ENCODE data around the gene DNASE1. TPM values are rescaled to one million over a fixed set of nuclear protein-coding genes. Genes with fewer than 3 reads are reported as not detected.

The DNASE1 gene
- total and polyA plus RNA-seq, 4 donors: 0.77 to 11.6 (median 6.2) TPM

DNA sequence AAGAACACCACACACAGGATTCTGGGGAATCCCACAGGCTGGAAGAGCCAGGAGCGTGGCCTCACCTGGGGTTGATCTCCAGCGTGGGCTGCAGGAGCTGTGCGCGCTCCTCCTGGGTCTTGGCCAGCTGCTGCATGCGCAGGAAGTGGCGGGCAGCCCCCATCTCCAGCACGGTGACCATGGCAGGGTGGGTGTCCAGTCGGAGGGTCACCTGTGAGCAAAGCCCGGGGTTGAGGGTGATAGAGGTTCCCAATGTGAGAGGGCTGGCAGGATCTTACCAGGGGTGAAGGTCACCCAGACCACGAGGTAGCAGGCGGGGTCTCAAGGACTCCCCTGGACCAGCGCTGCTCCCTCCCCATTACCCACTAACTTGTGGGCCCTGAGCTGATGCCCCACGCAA is 7.4 kb downstream of the DNASE1 start:
- no peak overlapping the region for H3K9ac ChIP-seq (ENCODE audit: low read depth in 1 of 2, low read length in 2 of 2)
- peaks cover 27 to 91% (median 46%) of the 10 kb centered on the region in 4 donors for H3K36me3 ChIP-seq (ENCODE audit: control insufficient read depth in 4 of 4, insufficient read depth in 3 of 4, low read depth in 1 of 4, low read length in 3 of 4)
- H3K4me1 ChIP-seq (ENCODE audit: control insufficient read depth in 4 of 4, insufficient read depth in 4 of 4, low read length in 3 of 4): no peaks in the 10 kb centered on the region
- H3K4me3 ChIP-seq (ENCODE audit: low read depth in 1 of 3, low read length in 3 of 3): no peak overlapping the region
- whole genome bisulfite sequencing: 94% methylated on average over 13 of the region's 13 CpGs
- no peak overlapping the region for H3K27ac ChIP-seq (ENCODE audit: low read depth in 1 of 2, low read length in 2 of 2)
- no peaks in the 10 kb centered on the region for H3K27me3 ChIP-seq (ENCODE audit: control insufficient read depth in 4 of 4, insufficient read depth in 4 of 4, low read length in 3 of 4)
- DNase-seq (ENCODE audit: low spot score): no peak
- TF ChIP-seq, protein P1, sequence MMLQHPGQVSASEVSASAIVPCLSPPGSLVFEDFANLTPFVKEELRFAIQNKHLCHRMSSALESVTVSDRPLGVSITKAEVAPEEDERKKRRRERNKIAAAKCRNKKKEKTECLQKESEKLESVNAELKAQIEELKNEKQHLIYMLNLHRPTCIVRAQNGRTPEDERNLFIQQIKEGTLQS (IDR thresholded peaks at IDR 0.05): no peak
- TF ChIP-seq RAD21 (IDR thresholded peaks at IDR 0.05) (no peak), FOXA1 (IDR thresholded peaks at IDR 0.05) (no peak)
- TF ChIP-seq, protein P2, sequence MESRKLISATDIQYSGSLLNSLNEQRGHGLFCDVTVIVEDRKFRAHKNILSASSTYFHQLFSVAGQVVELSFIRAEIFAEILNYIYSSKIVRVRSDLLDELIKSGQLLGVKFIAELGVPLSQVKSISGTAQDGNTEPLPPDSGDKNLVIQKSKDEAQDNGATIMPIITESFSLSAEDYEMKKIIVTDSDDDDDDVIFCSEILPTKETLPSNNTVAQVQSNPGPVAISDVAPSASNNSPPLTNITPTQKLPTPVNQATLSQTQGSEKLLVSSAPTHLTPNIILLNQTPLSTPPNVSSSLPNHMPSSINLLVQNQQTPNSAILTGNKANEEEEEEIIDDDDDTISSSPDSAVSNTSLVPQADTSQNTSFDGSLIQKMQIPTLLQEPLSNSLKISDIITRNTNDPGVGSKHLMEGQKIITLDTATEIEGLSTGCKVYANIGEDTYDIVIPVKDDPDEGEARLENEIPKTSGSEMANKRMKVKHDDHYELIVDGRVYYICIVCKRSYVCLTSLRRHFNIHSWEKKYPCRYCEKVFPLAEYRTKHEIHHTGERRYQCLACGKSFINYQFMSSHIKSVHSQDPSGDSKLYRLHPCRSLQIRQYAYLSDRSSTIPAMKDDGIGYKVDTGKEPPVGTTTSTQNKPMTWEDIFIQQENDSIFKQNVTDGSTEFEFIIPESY (IDR thresholded peaks at IDR 0.05): no peak
- no peaks in the 10 kb centered on the region for H3K9me3 ChIP-seq (ENCODE audit: control insufficient read depth in 4 of 4, low read length in 3 of 4)

DNA sequence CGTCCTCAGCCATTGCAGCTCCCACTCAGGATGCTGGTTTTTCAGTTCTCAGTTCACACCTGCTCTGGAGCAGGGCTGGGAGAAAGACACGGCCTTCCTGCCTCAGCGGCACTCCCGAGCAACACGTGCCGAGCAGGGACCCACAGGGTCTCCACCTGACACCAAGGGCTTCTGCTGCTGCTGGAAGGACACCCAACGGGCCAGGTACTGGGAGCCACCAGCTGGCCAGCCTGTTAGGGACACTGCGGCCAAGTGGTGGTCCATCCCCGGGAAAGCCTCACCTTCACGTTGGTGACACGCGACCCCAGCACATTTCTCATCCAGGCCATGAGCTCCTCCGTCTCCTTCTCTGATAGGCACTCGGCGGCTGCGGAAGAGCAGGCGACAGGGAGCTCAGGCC is 8.1 kb downstream of the DNASE1 start:
- Histone ChIP-seq H3K9me3 (ENCODE audit: control insufficient read depth in 4 of 4, low read length in 3 of 4) (no peaks in the 10 kb centered on the region), H3K27ac (ENCODE audit: low read depth in 1 of 2, low read length in 2 of 2) (no peak overlapping the region), H3K9ac (ENCODE audit: low read depth in 1 of 2, low read length in 2 of 2) (no peak overlapping the region), H3K27me3 (ENCODE audit: control insufficient read depth in 4 of 4, insufficient read depth in 4 of 4, low read length in 3 of 4) (no peaks in the 10 kb centered on the region), H3K36me3 (ENCODE audit: control insufficient read depth in 4 of 4, insufficient read depth in 3 of 4, low read depth in 1 of 4, low read length in 3 of 4) (peaks cover 24 to 89% (median 43%) of the 10 kb centered on the region in 4 donors), H3K4me1 (ENCODE audit: control insufficient read depth in 4 of 4, insufficient read depth in 4 of 4, low read length in 3 of 4) (no peaks in the 10 kb centered on the region), H3K4me3 (ENCODE audit: low read depth in 1 of 3, low read length in 3 of 3) (no peak overlapping the region)
- DNase-seq (ENCODE audit: low spot score): no peak
- WGBS: 95% methylated on average over 17 of the region's 17 CpGs
- TF ChIP-seq FOXA2 (IDR thresholded peaks at IDR 0.05): no peak
- TF ChIP-seq, protein P1 (IDR thresholded peaks at IDR 0.05): no peak
- TF ChIP-seq NR2F2 (IDR thresholded peaks at IDR 0.05): no peak
- TF ChIP-seq, protein P3, sequence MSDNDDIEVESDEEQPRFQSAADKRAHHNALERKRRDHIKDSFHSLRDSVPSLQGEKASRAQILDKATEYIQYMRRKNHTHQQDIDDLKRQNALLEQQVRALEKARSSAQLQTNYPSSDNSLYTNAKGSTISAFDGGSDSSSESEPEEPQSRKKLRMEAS (IDR thresholded peaks at IDR 0.05): no peak

DNA sequence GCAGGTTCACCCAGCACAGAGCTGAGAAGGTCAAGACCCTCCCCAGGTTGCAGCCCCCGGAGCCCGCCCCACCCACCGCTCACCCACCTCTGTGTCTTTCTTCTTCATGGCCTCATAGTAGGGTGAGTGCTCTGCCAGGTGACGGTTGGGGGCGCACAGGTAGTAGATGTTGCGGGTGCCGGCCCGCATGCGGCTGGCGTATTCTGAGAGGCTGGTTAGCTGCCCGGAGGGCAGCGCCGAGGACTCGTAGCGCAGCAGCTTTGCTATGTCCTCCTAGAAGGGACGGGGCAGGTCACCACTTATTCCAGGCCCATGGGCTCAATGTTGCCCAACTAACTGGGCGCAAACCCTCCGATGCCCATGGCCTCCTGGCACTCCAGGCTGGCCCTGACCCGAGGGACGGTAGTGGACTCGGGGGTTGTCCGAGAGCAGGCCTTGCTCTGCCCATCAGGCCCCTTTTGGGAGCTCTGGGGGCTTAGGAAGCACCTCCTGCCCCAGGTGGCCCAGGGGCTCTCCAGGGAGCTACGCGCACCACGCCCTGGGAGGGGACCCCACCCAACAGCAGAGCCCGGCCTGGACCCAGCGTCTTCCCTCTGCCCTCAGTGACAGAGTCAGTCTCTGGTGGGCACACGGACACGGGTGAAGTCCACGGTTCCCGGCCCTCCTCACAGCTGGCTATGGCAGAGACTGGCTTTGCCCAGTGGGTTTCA is 9.9 kb downstream of the DNASE1 start:
- DNase-seq (ENCODE audit: low spot score): no peak
- Histone ChIP-seq H3K4me1 (ENCODE audit: control insufficient read depth in 4 of 4, insufficient read depth in 4 of 4, low read length in 3 of 4) (no peaks in the 10 kb centered on the region), H3K4me3 (ENCODE audit: low read depth in 1 of 3, low read length in 3 of 3) (no peak overlapping the region), H3K27ac (ENCODE audit: low read depth in 1 of 2, low read length in 2 of 2) (no peak overlapping the region), H3K27me3 (ENCODE audit: control insufficient read depth in 4 of 4, insufficient read depth in 4 of 4, low read length in 3 of 4) (no peaks in the 10 kb centered on the region), H3K36me3 (ENCODE audit: control insufficient read depth in 4 of 4, insufficient read depth in 3 of 4, low read depth in 1 of 4, low read length in 3 of 4) (peaks cover 22 to 82% (median 33%) of the 10 kb centered on the region in 4 donors), H3K9ac (ENCODE audit: low read depth in 1 of 2, low read length in 2 of 2) (no peak overlapping the region), H3K9me3 (ENCODE audit: control insufficient read depth in 4 of 4, low read length in 3 of 4) (no peaks in the 10 kb centered on the region)
- WGBS: 97% methylated on average over 31 of the region's 31 CpGs
- TF ChIP-seq EGR1 (IDR thresholded peaks at IDR 0.05; ENCODE audit: low read depth in 2 of 2) (no peak), RXRA (IDR thresholded peaks at IDR 0.05) (no peak), FOXA1 (IDR thresholded peaks at IDR 0.05) (no peak), TAF1 (conservative IDR thresholded peaks at IDR 0.05) (no peak), GABPA (IDR thresholded peaks at IDR 0.05 in 1 of 2, conservative IDR thresholded peaks at IDR 0.05 in 1 of 2) (no peak), HNF4G (IDR thresholded peaks at IDR 0.05) (no peak), RAD21 (IDR thresholded peaks at IDR 0.05) (no peak), YY1 (IDR thresholded peaks at IDR 0.05) (no peak), FOXA2 (IDR thresholded peaks at IDR 0.05) (no peak)
- TF ChIP-seq, protein P2 (IDR thresholded peaks at IDR 0.05): no peak
- TF ChIP-seq, protein P1 (IDR thresholded peaks at IDR 0.05): no peak
- TF ChIP-seq, protein P4, sequence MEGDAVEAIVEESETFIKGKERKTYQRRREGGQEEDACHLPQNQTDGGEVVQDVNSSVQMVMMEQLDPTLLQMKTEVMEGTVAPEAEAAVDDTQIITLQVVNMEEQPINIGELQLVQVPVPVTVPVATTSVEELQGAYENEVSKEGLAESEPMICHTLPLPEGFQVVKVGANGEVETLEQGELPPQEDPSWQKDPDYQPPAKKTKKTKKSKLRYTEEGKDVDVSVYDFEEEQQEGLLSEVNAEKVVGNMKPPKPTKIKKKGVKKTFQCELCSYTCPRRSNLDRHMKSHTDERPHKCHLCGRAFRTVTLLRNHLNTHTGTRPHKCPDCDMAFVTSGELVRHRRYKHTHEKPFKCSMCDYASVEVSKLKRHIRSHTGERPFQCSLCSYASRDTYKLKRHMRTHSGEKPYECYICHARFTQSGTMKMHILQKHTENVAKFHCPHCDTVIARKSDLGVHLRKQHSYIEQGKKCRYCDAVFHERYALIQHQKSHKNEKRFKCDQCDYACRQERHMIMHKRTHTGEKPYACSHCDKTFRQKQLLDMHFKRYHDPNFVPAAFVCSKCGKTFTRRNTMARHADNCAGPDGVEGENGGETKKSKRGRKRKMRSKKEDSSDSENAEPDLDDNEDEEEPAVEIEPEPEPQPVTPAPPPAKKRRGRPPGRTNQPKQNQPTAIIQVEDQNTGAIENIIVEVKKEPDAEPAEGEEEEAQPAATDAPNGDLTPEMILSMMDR (IDR thresholded peaks at IDR 0.05; ENCODE audit: low read depth, low read length, missing input control): no peak
- TF ChIP-seq, protein P5, sequence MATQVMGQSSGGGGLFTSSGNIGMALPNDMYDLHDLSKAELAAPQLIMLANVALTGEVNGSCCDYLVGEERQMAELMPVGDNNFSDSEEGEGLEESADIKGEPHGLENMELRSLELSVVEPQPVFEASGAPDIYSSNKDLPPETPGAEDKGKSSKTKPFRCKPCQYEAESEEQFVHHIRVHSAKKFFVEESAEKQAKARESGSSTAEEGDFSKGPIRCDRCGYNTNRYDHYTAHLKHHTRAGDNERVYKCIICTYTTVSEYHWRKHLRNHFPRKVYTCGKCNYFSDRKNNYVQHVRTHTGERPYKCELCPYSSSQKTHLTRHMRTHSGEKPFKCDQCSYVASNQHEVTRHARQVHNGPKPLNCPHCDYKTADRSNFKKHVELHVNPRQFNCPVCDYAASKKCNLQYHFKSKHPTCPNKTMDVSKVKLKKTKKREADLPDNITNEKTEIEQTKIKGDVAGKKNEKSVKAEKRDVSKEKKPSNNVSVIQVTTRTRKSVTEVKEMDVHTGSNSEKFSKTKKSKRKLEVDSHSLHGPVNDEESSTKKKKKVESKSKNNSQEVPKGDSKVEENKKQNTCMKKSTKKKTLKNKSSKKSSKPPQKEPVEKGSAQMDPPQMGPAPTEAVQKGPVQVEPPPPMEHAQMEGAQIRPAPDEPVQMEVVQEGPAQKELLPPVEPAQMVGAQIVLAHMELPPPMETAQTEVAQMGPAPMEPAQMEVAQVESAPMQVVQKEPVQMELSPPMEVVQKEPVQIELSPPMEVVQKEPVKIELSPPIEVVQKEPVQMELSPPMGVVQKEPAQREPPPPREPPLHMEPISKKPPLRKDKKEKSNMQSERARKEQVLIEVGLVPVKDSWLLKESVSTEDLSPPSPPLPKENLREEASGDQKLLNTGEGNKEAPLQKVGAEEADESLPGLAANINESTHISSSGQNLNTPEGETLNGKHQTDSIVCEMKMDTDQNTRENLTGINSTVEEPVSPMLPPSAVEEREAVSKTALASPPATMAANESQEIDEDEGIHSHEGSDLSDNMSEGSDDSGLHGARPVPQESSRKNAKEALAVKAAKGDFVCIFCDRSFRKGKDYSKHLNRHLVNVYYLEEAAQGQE (IDR thresholded peaks at IDR 0.05): no peak
